Sciatic nerve (tissue), 2 donors: Measurements from ENCODE around the gene MAPRE3. TPM values are rescaled to one million over a fixed set of nuclear protein-coding genes. Genes with fewer than 3 reads are reported as not detected.
"Not testable (repeated sequence)": the region's sequence is repeated elsewhere in the genome, so short reads cannot be mapped to it uniquely, and the experiment has no call there.

Source experiments
- ATAC-seq: fragments of 200-7000 bp; cut with Tn5 transposase; one replicate; pipeline ENCODE4 v1.9.1; 2020; ENCODE audit warnings: mild to moderate bottlenecking, moderate library complexity
- DNase-seq: peaks from one replicate; pipeline ENCODE4 v3.0.0-alpha.2; 2020; ENCODE audit warnings: low spot score
- intact Hi-C: fragments of 100-400 bp; cut with DNase I; formaldehyde crosslinking; loops from one replicate; pipeline ENCODE4 v1.14.2; 2022
- total RNA-seq: library from RNA; stranded (reverse); fragmentation: NEBNext Ultra II Directional; extraction: Animal tissue kit (Norgen Biotek cat#: 25700); gene quantifications from one replicate; pipeline ENCODE4 v1.2.1, GENCODE V29; 2021
- donor health status: DM: no; HTN: no; CAD: no.
- donor health status: DM: no; HTN: no; CAD: no.

Gene MAPRE3
- total RNA-seq, 1 donor from 2014 or later, result 26.7 TPM

- ATAC-seq, result peak; percentile 27
- intact Hi-C loops, result no loop called here
- DNase-seq, result no peak
Observed at GRCh38 chr2:27071990-27072830, 101.8 kb downstream of the MAPRE3 start.

DNA sequence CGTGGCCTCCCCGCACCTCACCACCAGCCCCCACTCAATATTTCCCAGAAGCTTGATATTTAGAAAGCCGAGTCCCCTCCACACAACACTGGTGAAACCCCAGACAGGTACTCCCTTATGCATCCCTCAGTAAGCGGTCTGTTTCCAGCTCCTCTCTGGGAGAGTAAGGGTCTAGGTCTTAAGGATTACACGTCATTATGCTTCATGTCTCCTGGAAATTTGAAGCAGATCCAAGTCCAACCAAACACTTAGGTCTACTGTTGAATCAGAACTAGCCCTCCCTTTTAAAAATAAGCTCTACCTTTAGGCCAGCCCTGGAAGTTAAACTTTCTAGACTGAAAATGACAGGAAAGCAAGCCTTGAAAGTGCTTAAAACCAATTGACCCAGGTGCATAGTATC, 102.5 kb downstream of the MAPRE3 start:
- ATAC-seq (no peak), DNase-seq (no peak)
- intact Hi-C loops, result no loop called here

DNA sequence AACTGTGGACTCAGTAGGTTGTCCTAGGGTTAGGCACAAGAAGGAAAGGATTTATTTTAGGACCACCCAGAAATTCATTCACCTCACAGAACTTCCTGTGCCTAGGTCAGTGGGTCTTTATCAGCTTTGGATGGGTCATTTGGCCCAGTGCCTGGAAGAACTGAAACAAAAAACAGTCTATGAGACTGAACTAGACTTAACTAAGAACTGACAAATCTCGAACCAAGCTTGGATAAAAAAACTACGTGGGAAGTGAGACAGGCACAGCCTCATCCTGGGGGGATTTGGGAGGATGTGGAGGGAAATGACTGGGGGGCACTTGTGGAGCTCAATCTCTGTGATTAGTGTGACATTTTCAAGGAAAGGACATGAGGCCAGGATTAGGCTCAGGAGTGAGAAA, 103.3 kb downstream of the MAPRE3 start:
- ATAC-seq, result no peak
- intact Hi-C loops, result no loop called here
- DNase-seq, result no peak

DNA sequence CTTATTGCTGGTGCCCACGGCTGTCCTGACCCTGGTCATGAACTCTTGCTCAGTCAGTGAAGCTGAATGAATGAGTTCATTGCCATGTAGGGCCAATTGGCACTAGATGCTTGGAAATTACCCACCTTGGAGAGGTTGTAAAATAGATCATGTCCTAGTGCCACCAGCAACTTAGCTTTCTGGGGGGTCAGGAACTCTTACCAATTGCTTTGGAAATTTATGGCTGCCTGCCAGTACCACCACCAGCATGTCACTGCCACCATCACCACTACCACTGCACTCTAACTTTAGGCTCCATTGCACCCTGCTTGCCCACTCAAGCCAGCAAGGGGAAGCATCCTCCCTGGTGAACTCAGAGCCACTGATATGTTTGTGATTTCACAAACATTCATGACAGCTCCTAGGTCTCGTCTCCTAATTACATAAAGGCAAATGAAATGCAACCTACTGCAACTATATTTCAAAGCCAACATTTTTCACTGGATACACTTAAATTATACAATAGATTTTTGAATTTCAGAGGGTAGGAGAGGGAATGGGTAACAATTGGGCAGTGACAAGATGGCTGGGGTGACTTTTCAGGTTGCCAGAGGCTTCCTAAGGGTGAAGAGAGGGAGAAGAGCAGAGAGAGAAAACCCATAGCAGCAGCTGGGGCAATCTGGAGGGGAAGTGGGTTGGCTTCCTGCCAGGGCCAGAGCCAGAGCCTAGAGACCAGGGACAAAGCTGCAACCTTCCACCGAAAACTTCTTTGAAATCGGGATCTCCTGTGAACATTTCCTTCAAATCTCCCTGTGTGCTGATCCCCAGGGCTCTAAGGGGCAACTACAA, 104.5 kb downstream of the MAPRE3 start:
- intact Hi-C loops, result no loop called here
- peak; percentile 77 for DNase-seq
- ATAC-seq, result no peak

- intact Hi-C loops, ATAC-seq, DNase-seq: not testable (repeated sequence)
Observed at GRCh38 chr2:27075566-27075871, 105.1 kb downstream of the MAPRE3 start.

DNA sequence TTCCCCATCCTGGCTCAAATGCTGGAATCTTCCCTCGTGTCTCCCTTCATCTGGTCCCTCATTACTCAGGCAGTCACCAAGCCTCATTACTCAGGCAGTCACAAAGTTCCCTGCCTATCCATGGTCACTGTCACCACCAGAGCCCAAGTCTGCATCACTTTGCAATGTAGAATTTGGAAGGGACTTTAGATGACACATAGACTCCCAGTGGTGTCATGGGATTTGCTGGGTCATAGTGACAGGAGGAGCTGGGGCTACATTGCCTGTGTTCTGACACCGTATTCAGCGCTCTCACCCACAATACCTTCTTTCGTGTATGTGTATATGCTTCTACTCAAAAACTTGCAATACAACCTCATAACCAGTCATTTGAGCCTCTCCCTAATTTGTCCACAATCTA, 105.9 kb downstream of the MAPRE3 start:
- DNase-seq (no peak), ATAC-seq (no peak)
- intact Hi-C loops, result no loop called here

Other genes with a start within 250 kb of the MAPRE3 start
- 27.6 TPM for gene SLC35F6, start 206.4 kb upstream of the MAPRE3 start, total RNA-seq
- gene CENPA, start 184.6 kb upstream of the MAPRE3 start, total RNA-seq, result 0.31 TPM
- gene DPYSL5, start 122.5 kb upstream of the MAPRE3 start, total RNA-seq, result not detected
- 74.0 TPM for gene TMEM214, start 62.3 kb downstream of the MAPRE3 start, total RNA-seq
- gene AGBL5, start 81.0 kb downstream of the MAPRE3 start, total RNA-seq, result 16.3 TPM
- 198 TPM for gene OST4, start 101.0 kb downstream of the MAPRE3 start, total RNA-seq
- gene EMILIN1, start 108.0 kb downstream of the MAPRE3 start, total RNA-seq, result 46.8 TPM
- 7.1 TPM for gene KHK, start 116.1 kb downstream of the MAPRE3 start, total RNA-seq
- 4.1 TPM for gene CGREF1, start 148.5 kb downstream of the MAPRE3 start, total RNA-seq
- 3.6 TPM for gene ABHD1, start 153.2 kb downstream of the MAPRE3 start, total RNA-seq
- 30.3 TPM for gene PREB, start 164.0 kb downstream of the MAPRE3 start, total RNA-seq
- not detected for gene PRR30, start 168.8 kb downstream of the MAPRE3 start, total RNA-seq
- gene TCF23, start 178.4 kb downstream of the MAPRE3 start, total RNA-seq, result not detected
- gene ATRAID, start 241.4 kb downstream of the MAPRE3 start, total RNA-seq, result 92.1 TPM
- 22.6 TPM for gene SLC5A6, start 241.6 kb downstream of the MAPRE3 start, total RNA-seq
- gene CAD, start 246.7 kb downstream of the MAPRE3 start, total RNA-seq, result 31.4 TPM